NCI-H526 treated with DMSO at 0.1 percent for 48 hours (cell line): Measurements from ENCODE around the gene FRMPD2.
"Not testable (repeated sequence)": the region's sequence is repeated elsewhere in the genome, so short reads cannot be mapped to it uniquely, and the experiment has no call there.

Experiments used
- DNase-seq: peaks from one replicate; lab custom pipeline; 2025; lab: John Stamatoyannopoulos, UW

The FRMPD2 gene

DNA sequence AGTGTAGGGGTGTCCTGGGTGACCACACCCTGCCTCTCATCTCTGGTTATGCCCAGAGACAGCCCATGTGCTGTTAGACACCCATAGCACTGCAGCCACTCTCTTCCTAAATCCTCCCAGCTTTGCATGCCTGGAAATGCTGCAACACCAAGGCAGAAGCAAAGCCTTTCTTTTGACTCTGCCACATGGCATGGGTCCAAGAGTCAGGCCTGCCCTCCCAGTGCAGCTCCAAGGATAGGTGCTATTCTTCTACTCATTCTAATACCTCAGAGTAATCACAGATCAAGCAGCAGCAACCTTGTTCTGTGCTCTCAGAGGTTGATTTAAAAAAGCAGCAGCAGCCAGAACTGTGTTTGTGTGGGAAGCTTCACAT is 23.4 kb downstream of the FRMPD2 start:
- DNase-seq = peak; percentile 0

DNA sequence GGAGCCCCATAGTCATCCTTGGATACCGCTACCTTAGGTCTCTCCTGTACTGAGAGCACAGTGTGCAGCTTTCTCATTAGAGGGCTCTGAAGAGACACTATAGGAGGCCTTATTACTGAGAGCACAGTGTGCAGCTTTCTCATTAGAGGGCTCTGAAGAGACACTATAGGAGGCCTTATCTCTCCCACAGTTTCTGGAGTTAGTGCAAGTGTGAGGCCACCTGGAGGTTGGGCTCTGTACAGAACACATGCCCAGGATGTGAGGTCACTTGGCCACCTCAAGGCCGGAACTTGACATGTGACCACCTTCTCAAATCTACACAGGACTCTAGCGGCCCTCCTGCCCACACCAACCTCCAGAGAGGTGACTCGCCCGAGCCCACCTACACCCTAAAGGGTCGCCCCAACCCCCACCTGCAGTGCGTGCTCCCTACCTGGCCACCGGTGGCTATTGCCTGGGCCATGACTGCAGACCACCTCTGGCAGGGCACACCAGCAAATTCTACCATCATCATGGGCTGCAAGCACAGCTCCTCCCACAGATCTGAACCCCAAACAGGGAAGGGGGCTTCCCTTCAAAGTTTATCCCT is 24.6 kb downstream of the FRMPD2 start:
- no peak for DNase-seq

DNA sequence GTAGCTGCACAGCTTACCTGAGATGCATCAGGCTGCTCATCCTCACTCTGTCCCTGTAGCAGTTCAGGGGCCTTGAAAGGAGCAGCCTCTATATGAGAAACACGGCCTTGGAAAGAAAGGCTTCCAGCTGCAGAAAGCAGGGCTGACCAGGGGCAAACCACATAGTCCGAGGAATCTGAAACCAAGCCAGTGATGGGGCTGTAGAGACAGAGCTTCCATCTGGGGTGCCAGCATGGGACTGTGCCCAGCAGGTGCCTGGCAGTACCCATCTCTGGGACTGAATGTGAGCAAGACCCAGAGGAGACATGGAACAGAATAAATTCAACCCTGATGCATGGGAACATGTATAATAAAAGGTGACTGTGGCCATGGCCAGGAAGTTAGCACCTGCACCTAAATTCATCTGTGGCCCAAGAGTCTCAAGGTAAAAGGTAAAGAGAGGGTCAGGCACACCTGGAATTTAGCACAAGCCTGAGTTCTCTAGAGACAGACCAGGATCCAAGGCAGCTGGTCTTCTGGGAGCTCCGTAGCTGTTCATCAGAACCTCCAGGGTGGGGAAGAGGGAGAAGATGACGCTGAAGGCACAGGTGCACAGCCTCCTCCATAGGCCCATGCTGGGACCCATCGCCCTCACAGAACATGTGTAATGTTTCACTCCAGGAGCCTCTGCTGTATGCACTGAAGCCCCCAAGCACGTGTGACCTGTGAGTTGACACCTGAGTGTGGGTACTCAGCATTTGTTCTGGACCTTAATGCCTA is 25.3 kb downstream of the FRMPD2 start:
- no peak for DNase-seq

DNA sequence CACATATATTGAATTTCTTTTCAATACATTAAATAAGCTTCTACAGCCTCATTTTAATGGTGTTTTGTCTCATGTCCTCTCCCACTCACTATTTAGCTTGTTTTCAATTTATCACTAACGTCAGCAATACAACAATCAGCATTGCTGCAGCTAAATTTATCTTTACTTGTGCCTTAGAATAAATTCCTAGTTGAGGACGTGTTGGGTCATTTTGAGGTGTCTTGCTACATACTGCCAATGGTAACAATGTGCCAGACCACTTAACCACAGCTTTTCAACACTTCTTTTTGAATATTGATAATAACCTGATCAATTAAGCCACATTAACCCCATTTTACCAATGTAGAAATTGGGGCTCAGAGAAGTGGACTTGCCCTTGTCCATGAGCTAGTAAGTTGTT is 26.0 kb downstream of the FRMPD2 start:
- DNase-seq = no peak

DNA sequence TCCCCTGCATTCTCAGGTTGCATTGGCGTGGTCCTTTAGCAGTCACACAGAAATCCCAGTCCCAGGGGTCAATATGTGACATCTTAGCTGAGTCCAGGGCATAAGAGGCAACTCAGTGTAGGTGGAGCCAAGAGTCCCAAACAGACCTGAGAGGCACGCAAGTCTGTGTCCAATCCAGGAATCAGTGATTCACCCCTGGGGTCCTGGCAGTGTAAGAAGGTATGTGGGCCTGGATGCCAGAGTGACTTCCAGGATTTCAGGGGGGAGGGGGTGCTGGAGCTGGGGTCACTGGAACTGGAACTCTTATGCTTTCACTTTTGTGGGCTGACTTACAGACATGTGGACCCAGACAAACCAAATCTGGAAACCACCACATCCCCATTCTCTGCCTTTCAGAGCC is 26.8 kb downstream of the FRMPD2 start:
- no peak for DNase-seq

DNA sequence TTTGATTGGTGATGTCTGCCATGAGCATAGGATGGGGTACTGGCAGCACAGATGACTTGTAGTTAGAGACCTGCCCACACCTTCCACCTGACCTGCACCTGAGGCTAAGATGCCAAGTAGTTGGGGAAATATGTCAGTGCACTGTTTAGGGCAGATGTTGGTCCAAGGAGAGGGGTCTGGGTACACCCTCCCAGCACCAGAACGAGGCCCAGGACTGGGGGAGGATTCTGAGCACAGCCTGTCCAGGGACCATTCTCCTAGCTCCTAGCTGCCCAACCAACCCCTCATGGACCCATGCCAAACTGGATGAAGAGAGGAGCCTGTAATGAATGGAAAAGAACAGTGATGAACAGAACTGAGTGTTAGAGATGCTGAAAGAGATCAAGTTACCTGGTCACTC is 28.0 kb downstream of the FRMPD2 start:
- no peak for DNase-seq

DNA sequence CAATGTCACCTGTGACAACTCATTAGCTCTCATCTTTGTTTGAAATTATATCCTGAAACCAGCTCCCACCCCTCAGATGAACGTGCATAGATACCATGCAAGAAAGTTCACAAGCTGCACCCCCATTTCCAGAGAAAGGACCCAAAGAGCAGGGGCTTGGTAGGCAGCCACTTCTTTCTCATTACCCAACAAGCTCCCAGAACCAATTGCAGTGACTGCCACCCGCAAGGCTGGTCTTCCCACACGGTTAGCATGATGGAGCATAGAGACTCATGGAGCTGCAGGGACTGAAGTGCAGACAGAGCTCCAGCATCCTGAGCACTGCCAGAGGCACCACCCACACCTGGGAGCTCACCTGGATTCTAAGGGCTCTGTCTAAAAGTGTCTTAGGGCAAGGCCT is 28.5 kb downstream of the FRMPD2 start:
- DNase-seq = no peak

DNA sequence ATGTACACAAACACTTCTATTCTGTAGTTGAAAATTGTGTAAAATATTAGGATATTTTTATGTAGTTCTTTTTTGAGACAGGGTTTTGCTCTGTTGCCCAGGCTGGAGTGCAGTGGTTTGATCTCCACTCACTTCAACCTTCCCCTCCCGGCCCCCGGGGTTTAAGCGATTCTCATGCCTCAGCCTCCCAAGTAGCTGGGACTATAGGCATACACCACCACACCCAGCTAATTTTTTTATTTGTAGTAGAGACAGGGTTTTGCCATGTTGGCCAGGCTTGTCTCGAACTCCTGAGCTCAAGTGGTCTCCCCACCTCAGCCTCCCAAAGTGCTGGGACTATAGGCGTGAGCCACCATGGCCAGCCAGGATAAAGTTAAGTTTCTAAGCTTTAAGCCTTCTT is 30.6 kb downstream of the FRMPD2 start:
- not testable (repeated sequence) for DNase-seq

DNA sequence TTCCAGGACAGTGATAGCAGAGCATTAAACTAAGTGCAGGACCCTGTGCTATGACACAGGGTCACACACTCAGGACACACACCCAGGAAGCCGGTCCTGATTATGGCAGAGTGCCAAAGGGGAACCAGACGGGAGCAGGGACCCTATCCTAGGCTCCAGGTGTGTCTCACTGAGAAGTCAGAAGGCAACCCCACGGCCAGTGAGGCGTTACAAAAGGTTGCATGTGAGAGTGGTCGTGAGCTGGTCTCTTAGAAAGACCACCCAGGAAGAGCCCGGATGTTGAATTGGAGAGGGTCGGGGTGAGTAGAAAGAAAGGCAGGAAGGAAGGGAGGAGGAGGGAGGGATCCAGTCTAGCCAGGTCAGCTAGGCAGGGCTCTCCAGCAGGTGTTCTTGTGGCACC is 31.0 kb downstream of the FRMPD2 start:
- DNase-seq = no peak

DNA sequence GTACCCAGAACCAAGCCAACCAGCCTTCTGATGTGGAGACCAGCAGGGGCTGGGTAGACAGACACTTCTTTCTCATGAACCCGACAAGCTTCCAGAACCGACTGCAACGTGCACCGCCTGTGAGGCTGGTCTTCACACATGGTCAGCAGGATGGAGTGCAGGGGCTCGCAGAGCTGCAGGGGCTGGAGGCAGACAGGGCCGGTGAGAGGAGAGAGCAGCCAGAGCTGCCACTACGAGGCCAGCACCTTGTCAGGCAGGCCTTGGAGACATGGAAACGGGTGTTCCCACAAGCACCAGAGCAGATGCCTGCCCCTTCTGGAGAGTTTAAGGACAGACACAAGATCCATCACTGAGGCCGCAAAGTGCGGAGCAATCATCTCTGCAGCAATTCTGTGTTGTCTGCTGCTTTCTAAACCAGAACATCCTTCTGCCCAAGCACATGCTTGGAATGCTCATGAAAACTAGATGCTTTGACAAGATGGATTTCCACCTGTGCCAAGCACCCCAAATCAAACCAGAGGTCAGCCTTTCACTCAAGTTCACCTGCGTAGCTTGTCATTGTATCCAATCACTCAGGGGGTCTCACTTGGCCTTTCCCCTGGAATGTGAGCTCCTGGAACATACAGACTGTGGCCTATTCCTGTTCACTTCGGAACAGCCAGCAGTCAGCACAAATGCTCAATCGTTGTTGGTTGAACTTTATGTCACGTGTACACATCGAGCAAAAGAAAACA is 32.2 kb downstream of the FRMPD2 start:
- DNase-seq = no peak

DNA sequence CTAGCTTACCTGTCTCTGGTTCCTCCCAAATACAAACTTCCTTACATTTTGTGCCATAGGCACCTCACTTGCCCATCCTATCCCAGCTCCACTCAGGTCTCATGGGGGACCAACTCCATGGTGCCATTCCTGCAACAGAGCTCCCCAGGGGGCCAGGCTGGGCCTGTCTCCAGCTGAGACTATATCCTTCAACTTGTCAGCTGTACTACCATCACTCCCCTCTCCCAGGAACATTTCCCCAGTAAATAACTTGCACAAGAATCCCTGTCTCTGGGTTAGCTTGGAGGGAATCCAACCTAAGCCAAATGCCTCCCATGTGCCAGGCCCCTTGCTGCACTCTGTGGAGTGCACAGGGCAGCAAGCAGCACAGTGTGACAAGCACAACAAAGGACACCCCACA is 33.2 kb downstream of the FRMPD2 start:
- no peak for DNase-seq

DNA sequence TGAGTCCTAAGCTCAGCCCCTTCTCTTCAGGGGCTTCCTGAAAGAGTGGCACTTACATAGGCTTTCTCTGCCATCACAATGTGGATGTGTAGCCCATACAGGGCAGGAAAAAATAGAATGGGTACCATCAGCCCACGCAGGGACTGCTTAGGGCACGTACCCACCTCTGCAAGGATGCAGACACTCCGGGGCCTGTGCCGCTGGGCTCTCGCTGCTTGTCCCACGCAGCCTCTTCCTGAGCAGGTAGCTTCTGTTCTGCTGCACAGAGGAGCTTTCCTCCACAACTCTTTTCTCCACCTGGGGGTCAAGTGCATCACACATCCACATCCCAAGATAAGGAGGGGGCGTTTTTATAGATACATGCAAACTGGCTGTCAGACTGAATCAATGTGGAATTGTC is 34.3 kb downstream of the FRMPD2 start:
- DNase-seq = no peak

DNA sequence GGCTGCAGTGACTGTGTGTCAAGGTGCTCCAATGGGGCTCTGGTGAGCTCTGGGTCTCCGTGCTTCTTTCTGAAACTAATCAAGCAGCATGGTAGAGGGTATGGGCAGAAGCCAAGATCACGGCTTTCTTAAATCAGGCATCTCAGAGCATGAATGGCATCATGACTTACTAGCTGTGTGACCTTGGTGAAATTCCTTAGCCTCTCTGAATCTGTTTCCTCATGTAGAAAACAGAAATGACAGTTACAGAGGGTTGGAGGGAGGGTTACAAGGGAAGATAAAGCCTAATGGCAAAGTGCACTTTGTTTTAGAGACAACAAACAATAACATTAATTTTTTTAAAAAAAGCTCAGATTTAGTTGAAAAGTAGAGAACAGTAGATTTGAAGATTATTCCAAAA is 34.9 kb downstream of the FRMPD2 start:
- DNase-seq = no peak

DNA sequence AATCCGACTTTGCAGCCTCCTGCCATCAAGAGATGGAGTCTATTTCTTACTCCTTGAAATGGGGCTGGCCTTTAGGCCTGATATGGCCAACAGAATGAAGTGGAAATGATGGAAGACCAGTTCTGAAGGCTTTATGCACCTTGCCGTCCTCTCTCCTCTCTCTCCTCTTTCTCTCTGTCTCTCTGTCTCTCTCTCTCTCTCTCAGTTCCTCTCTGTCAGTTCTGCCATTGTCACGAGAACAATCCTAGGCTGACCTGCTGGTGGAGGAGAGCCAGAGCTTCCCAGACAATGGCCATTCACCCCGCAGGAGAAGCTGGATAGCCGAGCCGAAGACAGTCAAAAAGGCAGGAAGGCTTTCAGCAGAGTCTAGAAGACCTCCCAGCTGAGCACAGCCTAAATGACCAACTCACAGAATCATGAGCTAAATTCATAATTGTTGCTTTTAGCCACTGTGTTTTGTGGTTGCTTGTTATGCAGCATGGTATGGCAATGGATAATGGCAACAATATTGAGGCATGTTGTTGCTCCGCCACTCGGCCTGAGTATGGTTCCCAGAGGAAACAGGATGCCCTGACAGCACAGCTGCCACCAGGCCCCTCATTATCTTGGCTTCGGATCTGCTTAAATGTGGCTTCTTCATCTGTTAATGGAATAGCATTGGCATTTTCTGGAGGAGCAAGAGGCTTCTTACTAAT is 35.5 kb downstream of the FRMPD2 start:
- DNase-seq = no peak

DNA sequence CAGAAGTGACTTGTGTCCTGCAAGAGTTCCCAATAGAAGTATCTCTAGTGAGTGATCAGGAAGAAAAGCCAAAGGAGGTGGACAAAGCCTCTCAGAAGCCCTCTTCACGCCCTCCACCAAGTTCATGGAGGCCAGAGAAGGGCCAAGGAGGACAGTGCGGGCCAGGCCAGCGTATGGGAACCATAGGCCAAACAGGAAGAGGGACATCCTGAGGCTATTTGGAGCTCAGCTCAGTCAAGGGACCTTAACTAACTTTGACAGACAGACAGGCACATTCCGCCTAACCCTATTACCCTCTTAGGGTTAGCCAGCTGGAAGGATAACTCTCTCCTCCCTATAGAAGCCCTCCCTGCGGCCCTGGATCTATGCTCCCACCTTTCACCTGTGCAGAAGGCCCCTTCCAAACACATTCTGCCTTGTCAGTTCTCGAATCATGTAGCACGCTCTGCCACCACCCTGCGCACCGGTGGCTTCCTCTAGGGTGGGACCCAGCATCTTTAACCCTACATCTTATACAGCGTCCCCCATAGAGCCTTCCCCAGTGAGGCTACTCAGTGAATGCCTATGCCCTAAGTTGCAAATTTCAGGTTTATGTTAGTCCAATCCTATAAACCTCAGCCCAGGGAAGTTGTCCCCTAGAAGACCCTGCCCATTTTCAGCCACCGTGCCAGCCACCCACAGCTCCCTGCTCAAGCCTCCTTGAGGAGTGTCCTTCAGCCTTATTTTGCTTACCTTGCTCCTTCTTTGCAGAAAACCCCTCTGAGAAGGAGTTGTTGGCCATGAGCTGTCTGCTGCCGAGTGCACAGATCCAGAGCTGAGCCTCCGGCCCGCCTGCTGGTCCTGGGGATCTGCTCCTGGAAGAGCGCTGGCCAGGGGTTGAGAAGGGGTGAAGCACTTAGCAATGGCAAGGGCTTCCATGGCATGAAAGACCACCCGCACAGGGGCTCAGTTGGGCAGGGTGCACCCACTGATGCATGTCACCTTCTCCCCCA is 36.9 kb downstream of the FRMPD2 start:
- no peak for DNase-seq

DNA sequence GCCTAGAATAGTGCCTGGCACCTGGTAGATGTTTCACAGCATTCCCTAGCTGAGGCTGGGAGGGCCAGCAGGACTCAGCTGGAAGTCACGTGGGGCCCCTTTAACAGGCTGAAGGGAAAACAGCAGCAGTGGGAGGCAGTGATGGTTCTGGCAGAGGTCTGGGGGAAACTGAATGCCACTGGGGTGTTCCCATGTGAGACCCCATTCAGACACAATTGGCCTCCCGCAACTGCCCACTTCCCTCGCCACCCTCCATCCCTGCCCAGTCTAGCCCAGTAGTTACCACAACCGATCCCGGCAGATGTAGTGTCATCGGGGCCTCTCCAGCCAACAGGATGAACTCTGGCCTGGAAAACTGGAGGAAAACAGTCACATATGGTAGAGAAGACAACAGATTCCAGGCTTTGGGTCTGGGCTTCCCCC is 38.3 kb downstream of the FRMPD2 start:
- DNase-seq = no peak

DNA sequence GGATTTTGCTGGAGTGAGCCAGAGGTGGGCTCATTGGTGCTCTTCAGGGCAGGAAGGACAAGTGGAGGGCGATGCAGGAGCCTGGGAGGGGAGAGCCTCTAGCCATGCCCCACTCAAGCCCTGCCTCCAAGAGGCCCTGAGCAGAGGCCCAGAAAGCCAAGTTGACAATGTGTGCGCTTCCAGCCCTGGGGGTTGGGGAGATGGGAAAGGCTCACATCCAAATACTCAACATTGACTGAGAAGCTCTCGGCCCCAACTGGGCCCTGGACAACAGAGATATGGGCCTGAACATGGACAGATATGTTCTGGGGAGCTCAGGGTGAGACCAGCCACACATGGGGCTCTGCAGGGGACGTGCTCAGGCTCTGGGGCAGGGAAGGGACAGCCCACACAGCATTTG is 39.0 kb downstream of the FRMPD2 start:
- DNase-seq = no peak

DNA sequence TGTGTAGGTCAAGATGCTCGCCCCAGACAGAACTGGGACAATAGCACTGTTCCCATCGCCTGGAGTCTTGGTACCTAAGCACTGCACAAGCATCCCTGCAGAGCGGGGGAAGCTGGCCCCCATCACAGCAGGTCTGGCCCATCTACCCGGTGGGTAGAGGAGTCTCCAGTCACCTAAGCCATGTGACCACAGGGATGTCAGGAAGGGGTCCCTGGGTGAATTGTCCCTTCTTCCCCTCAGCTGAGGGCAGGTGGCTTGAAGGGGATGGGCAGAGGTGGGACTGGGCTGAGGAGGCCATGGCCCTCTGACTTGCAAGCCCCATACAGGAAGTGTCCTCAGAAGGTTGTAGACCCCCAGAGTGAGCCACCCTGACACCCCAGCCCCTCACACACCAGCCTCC is 39.7 kb downstream of the FRMPD2 start:
- no peak for DNase-seq

DNA sequence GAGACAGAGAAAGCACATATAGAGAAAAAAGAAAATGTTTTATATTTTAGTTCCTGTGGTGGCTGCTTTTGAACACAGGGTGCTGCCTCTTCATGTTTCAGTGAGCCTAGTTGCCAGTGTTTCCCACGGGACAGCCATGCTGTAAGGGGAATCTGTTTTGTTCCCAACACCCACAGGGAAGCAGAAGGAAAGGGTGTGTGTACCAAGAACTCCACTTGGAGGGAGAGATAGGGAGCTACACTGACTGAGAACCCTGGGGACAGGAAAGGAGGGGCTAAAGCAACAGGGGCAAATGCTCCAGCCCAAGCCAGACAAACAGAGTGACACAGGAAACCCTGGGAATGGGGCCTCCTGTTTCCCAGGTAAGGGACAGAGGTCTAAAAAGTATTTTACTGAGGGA is 40.2 kb downstream of the FRMPD2 start:
- DNase-seq = no peak

DNA sequence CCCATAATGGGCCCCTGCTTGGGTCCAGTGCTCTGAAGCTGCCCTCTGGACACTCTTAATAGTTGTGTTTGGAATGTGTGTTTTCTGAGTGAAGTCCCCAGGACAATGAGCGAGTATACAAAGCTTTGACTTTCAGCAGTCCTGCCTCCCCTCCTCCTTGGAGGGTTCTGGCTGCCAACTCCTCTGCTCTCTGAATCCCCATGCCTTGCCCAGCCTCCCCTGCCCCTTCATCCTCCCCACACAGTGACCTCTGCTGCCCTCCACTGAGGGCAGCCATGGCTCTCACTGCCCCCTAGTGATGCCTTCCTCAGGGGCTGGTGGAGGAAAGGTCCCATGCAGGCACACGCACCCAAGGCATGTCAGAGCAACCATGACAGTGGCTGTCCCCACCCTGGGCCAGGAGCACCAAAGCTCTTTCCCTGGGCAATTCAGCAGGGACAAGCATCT is 40.9 kb downstream of the FRMPD2 start:
- no peak for DNase-seq

DNA sequence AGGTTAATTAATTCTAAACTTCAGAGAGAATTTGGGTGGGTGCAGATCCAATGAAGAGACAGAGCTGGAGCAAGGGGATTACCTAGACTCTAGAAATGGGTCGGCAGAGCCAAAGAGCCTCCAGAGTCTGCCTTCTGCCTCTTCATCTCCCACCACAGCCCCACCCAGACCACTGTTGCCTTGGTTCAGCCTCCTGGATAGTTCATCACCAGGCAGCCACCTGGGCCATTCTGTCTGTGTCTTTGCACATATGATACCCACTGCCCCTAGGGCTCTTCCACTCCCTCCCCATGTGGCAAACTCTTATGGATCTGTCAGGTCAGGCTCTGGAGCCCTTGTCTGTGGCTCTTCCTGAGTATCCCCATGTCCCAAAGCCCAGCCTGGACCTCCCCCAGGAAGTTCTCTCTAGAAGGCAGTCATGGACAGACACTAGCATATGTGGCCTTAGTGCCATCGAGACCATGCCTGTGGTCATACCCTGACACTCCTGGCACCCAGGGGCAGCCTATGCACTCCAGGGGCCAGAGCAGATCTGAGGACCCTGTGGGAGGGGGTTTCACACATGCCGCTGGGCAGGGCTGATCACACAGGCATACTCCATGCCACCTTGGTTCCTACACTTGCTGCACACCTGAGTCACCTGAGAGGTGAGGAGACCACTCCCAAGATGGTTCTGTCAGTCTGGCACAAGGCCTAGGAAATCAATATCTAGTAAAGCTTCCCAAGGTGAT is 41.6 kb downstream of the FRMPD2 start:
- no peak for DNase-seq
